VCaP (cell line): ENCODE measurements around the gene MTMR12.
"Not testable (repeated sequence)": the region's sequence is repeated elsewhere in the genome, so short reads cannot be mapped to it uniquely, and the experiment has no call there.

ENCODE experiments used
- H3K27ac ChIP-seq: fragments of 450-650 bp; 2 replicates; pipeline ENCODE4 v1.5.1; 2017
- TF ChIP-seq, protein P1 (sequence below): fragments of 450-650 bp; conservative IDR thresholded peaks from 2 replicates; pipeline ENCODE4 v1.5.1; 2017; ENCODE audit warnings: mild to moderate bottlenecking, moderate library complexity

Gene MTMR12

DNA sequence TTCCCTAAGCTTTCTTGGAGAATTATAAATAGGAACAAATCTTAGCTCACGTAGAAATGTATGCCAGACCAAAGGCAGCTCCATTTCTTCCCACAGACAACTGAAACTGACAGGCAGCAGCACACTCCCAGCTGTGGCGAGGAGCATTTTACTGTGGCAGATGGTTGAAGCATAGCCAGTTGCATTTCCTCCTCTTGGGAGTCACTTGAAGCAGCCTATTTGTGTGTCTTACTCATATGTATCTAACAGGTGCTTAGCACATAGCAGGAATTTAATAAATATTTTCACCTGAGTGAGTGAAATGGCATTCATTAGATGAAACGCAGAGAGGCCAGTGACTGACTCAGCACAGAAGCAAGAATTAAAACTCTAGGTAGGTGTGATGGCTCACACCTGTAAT, 12.3 kb upstream of the MTMR12 start:
- TF ChIP-seq, protein P1, sequence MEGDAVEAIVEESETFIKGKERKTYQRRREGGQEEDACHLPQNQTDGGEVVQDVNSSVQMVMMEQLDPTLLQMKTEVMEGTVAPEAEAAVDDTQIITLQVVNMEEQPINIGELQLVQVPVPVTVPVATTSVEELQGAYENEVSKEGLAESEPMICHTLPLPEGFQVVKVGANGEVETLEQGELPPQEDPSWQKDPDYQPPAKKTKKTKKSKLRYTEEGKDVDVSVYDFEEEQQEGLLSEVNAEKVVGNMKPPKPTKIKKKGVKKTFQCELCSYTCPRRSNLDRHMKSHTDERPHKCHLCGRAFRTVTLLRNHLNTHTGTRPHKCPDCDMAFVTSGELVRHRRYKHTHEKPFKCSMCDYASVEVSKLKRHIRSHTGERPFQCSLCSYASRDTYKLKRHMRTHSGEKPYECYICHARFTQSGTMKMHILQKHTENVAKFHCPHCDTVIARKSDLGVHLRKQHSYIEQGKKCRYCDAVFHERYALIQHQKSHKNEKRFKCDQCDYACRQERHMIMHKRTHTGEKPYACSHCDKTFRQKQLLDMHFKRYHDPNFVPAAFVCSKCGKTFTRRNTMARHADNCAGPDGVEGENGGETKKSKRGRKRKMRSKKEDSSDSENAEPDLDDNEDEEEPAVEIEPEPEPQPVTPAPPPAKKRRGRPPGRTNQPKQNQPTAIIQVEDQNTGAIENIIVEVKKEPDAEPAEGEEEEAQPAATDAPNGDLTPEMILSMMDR, result no peak
- H3K27ac ChIP-seq, result no peak overlapping the region

DNA sequence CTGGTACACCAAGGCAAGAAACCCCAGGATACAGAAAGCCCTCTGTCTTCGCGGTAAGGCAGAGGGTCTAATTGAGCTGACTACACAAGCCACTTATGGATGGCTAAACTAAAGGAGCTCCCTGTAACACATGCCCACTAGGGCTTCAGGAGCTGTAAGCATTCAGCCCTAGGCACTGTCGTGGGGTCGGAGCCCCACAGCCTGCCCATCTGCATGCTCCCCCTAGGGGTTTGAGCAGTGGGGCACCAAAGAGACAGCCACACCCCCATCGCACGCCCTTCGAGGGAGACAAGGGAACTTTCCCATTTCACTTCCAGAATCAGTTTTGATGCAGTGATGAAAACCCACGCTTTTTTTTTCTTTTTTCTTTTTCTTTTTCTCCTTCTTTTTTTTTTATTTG, 11.0 kb upstream of the MTMR12 start:
- TF ChIP-seq, protein P1, result no peak
- H3K27ac ChIP-seq, result no peak overlapping the region

DNA sequence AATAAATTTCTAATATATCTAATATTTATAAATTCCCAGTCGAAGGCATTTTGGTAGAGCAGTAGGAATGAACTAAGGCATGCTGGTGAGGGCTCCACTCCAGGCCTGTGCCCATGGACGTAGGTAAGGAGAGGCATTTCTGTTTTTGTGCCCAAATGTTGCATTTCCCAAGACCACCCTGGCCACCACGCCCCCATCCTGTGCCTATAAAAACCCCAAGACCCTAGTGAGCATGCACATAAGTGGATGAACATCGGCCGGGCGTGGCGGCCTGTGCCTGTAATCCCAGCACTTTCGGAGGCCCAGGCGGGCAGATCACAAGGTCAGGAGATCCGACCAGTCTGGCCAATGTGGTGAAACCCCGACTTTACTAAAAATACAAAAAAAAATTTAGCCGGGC, 10.1 kb upstream of the MTMR12 start:
- no peak overlapping the region for H3K27ac ChIP-seq
- TF ChIP-seq, protein P1, result no peak

DNA sequence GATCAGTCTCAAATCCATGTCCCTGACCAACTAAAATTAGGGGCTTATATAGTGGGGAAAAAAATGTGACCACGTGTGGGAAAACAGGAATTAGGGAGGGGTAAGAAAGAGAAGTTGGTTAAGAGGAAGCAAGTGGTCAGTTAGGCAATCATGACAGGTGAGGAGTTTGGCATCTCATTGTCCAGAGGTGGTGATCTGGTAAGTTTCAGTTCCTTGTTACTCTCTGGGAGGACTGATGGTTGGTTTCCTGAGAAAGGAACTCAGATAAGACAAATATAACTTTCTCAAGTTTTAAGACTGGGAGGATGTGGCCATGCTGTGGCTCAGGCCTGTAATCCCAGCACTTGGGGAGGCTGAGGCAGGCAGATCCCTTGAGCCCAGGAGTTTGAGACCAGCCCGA, 9.0 kb upstream of the MTMR12 start:
- not testable (repeated sequence) for H3K27ac ChIP-seq

DNA sequence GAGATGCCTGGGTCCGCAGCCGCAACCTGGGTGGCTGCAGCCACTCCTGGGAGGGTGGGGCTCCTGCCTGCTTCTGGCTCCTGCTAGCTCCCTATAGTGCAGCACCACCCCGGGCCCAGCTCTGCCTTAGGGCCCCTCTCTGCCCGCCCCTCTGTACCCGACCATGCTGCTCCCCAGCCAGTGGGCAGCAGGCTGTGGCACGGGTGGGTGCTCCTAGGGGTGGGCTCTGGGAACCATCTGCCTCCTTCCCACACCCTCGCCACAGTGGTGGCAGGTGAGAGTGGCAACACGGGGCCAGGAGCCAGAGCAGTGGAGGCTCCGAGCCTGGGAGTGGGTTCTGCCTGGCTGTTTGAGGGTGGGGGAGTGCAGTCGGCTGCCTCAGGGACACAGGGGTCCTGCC, 7.8 kb upstream of the MTMR12 start:
- no peak overlapping the region for H3K27ac ChIP-seq
- TF ChIP-seq, protein P1, result no peak

DNA sequence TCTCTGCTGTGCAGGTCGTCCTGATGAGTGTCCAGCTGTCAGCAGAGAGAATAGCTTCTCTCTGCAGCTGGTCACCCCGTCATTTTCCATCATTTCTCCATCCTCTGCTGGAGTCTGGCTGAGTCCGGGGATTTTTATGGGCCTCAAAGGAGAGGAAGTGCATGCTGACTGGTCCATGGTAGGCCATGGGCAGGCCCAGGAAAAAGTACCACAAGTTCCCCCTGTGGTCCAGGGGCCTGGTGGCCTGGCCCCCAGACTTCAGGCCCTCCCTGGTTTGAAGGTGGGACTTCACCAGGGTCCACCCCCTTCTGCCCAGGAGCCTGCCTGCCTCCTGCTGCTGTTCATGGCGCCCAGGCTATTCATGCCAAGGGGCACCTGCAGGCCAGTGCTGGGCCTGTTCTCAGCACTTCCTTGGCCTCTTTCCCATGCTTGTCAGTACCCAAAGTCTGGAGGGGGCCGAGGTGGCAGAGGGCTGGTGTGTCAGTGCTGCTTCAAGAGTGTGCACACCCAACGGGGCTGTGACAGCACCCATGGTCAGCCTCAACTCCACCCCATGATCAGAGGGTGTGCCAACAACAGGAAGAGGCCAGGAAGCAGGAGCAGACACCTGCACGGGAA, 7.3 kb upstream of the MTMR12 start:
- TF ChIP-seq, protein P1, result no peak
- H3K27ac ChIP-seq, result no peak overlapping the region

DNA sequence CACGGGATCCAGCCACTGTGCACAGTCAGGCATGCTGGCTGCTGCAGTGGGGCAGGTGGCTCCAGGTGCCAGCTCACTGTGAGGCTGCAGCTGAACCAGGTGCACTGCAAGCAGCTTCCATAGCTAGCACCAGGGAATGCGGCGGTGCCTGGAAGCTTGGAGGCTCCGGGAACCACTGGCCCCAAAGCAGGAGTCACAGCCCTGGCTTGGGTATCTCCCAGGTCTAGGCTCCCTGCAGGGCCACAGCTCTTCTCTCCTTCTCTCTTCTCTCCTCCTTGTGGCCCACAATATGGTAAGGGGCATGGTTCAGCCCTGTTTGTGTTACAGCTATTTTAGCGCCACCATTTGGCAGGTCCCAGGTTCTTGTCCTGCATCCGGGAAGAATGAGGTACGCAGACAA, 6.7 kb upstream of the MTMR12 start:
- no peak overlapping the region for H3K27ac ChIP-seq
- TF ChIP-seq, protein P1, result no peak

DNA sequence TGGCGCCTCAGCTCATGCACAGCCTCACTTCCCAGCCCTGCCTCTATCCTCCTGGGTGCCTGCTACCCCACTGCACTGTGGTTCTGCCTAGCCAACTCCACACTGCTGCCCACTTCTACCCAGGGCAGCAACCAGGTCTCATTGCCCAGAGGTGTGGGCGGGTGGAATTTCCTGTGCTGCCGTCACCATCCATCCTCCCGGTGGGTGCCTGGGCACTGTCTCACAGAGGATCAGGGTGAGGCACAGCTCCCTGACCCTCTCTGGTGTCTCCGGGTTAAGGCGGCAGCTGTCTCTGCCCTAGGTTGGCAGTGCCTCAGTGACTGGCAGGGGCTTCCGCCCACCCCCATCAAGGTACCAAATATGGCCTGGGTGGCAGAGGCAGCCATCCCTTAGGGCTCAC, 4.3 kb upstream of the MTMR12 start:
- TF ChIP-seq, protein P1, result no peak
- H3K27ac ChIP-seq, result no peak overlapping the region
